ENCODE data around the gene DNAJC4.

DNAJC4 gene

GRCh38 chr11:64208086-64208795, 22.1 kb upstream of the DNAJC4 start:
- DNase-seq (ENCODE audit: low read depth in 2 of 2, low spot score in 1 of 2), result no peak

GRCh38 chr11:64208796-64209562, 21.4 kb upstream of the DNAJC4 start:
- no peak for DNase-seq (ENCODE audit: low read depth in 2 of 2, low spot score in 1 of 2)

- DNase-seq (ENCODE audit: low read depth in 2 of 2, low spot score in 1 of 2), result no peak
Measured at GRCh38 chr11:64209563-64209843, 20.8 kb upstream of the DNAJC4 start.

GRCh38 chr11:64210301-64211020, 19.9 kb upstream of the DNAJC4 start:
- DNase-seq (ENCODE audit: low read depth in 2 of 2, low spot score in 1 of 2), result no peak

- no peak for DNase-seq (ENCODE audit: low read depth in 2 of 2, low spot score in 1 of 2)
Measured at GRCh38 chr11:64211181-64211872, 19.0 kb upstream of the DNAJC4 start.

- DNase-seq (ENCODE audit: low read depth in 2 of 2, low spot score in 1 of 2), result no peak
Measured at GRCh38 chr11:64216879-64217278, 13.5 kb upstream of the DNAJC4 start.

GRCh38 chr11:64218628-64219353, 11.6 kb upstream of the DNAJC4 start:
- no peak for DNase-seq (ENCODE audit: low read depth in 2 of 2, low spot score in 1 of 2)

GRCh38 chr11:64219354-64219684, 11.0 kb upstream of the DNAJC4 start:
- DNase-seq (ENCODE audit: low read depth in 2 of 2, low spot score in 1 of 2), result no peak

- DNase-seq (ENCODE audit: low read depth in 2 of 2, low spot score in 1 of 2), result no peak
Measured at GRCh38 chr11:64219755-64220154, 10.6 kb upstream of the DNAJC4 start.

- no peak for DNase-seq (ENCODE audit: low read depth in 2 of 2, low spot score in 1 of 2)
Measured at GRCh38 chr11:64220271-64220670, 10.1 kb upstream of the DNAJC4 start.

- DNase-seq (ENCODE audit: low read depth in 2 of 2, low spot score in 1 of 2), result no peak
Measured at GRCh38 chr11:64220798-64221197, 9.6 kb upstream of the DNAJC4 start.

- no peak for DNase-seq (ENCODE audit: low read depth in 2 of 2, low spot score in 1 of 2)
Measured at GRCh38 chr11:64222651-64223000, 7.7 kb upstream of the DNAJC4 start.

GRCh38 chr11:64223001-64223651, 7.2 kb upstream of the DNAJC4 start:
- DNase-seq (ENCODE audit: low read depth in 2 of 2, low spot score in 1 of 2), result no peak

GRCh38 chr11:64224151-64224890, 6.0 kb upstream of the DNAJC4 start:
- DNase-seq (ENCODE audit: low read depth in 2 of 2, low spot score in 1 of 2), result no peak

- DNase-seq (ENCODE audit: low read depth in 2 of 2, low spot score in 1 of 2), result no peak
Measured at GRCh38 chr11:64224891-64225607, 5.3 kb upstream of the DNAJC4 start.

- peak; percentile 82 to 90 for DNase-seq (ENCODE audit: low read depth in 2 of 2, low spot score in 1 of 2)
Measured at GRCh38 chr11:64225608-64226506, 4.5 kb upstream of the DNAJC4 start, which contains the start of the genes NUDT22 and TRPT1. Gene NUDT22 (plus strand): TSS chr11:64226274. CDS start chr11:64226653, 379 bp downstream. Gene TRPT1 (minus strand): TSS chr11:64226186. CDS start chr11:64225860, 326 bp downstream.

GRCh38 chr11:64226507-64227051, 3.8 kb upstream of the DNAJC4 start:
- no peak for DNase-seq (ENCODE audit: low read depth in 2 of 2, low spot score in 1 of 2)
